Measurements from ENCODE around the gene NCAM2. TPM values are rescaled to one million over a fixed set of nuclear protein-coding genes. Genes with fewer than 3 reads are reported as not detected.

NCAM2 gene
- total and polyA plus RNA-seq, 2 of the 8 experiments (the other 6 are each of a cell fraction or from before 2014, with no cell fraction given), result 0.14 to 1.1 TPM

GRCh38 chr21:21236996-21237395, 238.8 kb downstream of the NCAM2 start:
- Histone ChIP-seq H3K56ac (replicated peaks; ENCODE audit: insufficient read length, low read depth, low read length) (no peak overlapping the region), H2AK5ac (ENCODE audit: low read depth, low read length) (no peak overlapping the region), H2BK120ac (replicated peaks; ENCODE audit: low read depth, low read length) (no peak overlapping the region), H4K91ac (replicated peaks; ENCODE audit: insufficient read length, low read length) (no peak overlapping the region), H3K18ac (ENCODE audit: extremely low read depth, low read length) (no peak overlapping the region), H4K8ac (ENCODE audit: extremely low read depth, insufficient read depth, low read length) (no peak overlapping the region), H2BK5ac (ENCODE audit: low read depth, low read length) (no peak overlapping the region), H3K14ac (ENCODE audit: insufficient read length) (no peak overlapping the region), H2BK15ac (ENCODE audit: low read length) (no peak overlapping the region), H2BK20ac (ENCODE audit: low read length) (no peak overlapping the region), H2BK12ac (ENCODE audit: low read depth, low read length) (no peak overlapping the region), H3K9me3 (ENCODE audit: insufficient read depth in 2 of 2, low read depth in 1 of 2, low read length in 1 of 2) (no peaks in the 10 kb centered on the region), H3K4ac (replicated peaks; ENCODE audit: insufficient read length, low read depth, low read length) (no peak overlapping the region), H2AFZ (ENCODE audit: low read length) (no peak overlapping the region), H3K4me3 (ENCODE audit: extremely low read depth in 1 of 4, insufficient read depth in 2 of 4, low read depth in 3 of 4, low read length in 4 of 4) (no peak overlapping the region), H3K9ac (replicated peaks in 1 of 4; ENCODE audit: extremely low read depth in 1 of 4, low read depth in 3 of 4, low read length in 3 of 4) (no peak overlapping the region), H4K20me1 (replicated peaks in 1 of 2; ENCODE audit: control insufficient read depth in 1 of 2, insufficient read depth in 2 of 2, low read length in 2 of 2) (no peaks in the 10 kb centered on the region), H4K5ac (ENCODE audit: insufficient read length, low read depth, low read length) (no peak overlapping the region), H3K36me3 (ENCODE audit: control insufficient read depth in 2 of 4, insufficient read depth in 4 of 4, low read length in 3 of 4) (no peaks in the 10 kb centered on the region), H3K23ac (ENCODE audit: insufficient read length) (no peak overlapping the region), H3K27ac (ENCODE audit: low read depth, low read length) (no peak overlapping the region), H3K27me3 (replicated peaks in 1 of 4; ENCODE audit: control insufficient read depth in 3 of 4, extremely low read depth in 1 of 4, insufficient read depth in 3 of 4, low read length in 3 of 4) (no peaks in the 10 kb centered on the region), H3K23me2 (ENCODE audit: low read depth, low read length) (no peaks in the 10 kb centered on the region), H3K4me1 (replicated peaks in 1 of 4; ENCODE audit: control insufficient read depth in 3 of 4, insufficient read depth in 4 of 4, low read length in 3 of 4) (no peaks in the 10 kb centered on the region), H3K79me2 (ENCODE audit: control insufficient read depth in 1 of 2, insufficient read depth in 2 of 2, low read length in 2 of 2) (no peaks in the 10 kb centered on the region), H3K79me1 (ENCODE audit: low read depth, low read length) (no peaks in the 10 kb centered on the region), H3K4me2 (ENCODE audit: insufficient read depth in 1 of 2, low read depth in 2 of 2, low read length in 2 of 2) (no peak overlapping the region)
- TF ChIP-seq ASH2L (IDR thresholded peaks at IDR 0.05; ENCODE audit: low read length) (no peak), TBP (IDR thresholded peaks at IDR 0.05; ENCODE audit: low read depth, low read length) (no peak), SRF (IDR thresholded peaks at IDR 0.05; ENCODE audit: low read depth, low read length) (no peak), JUND (IDR thresholded peaks at IDR 0.05; ENCODE audit: low read length) (no peak), BCL11A (IDR thresholded peaks at IDR 0.05; ENCODE audit: low read depth in 2 of 2, low read length in 2 of 2) (no peak), KDM5A (IDR thresholded peaks at IDR 0.05; ENCODE audit: low read length) (no peak), ATF2 (IDR thresholded peaks at IDR 0.05; ENCODE audit: low read length) (no peak), POU5F1 (IDR thresholded peaks at IDR 0.05; ENCODE audit: low read depth, low read length) (no peak), RXRA (IDR thresholded peaks at IDR 0.05; ENCODE audit: insufficient read depth, low read depth, low read length) (no peak)
- DNase-seq (ENCODE audit: low read depth in 1 of 2, low spot score in 2 of 2), result no peak
- FAIRE-seq, result no peak
- POLR2A ChIA-PET (ENCODE audit: partially characterized antibody), result no interaction called here
- 77% methylated on average over 3 of the region's 3 CpGs; no CpG with 5 or more reads in 1 of the 2 experiments for WGBS, 2 experiments (ENCODE audit: extremely low coverage in 1 of 2, insufficient coverage in 1 of 2, insufficient read length in 1 of 2, insufficient replicate concordance in 2 of 2, low coverage in 1 of 2, low lambda C conversion rate in 2 of 2, missing lambda C conversion rate in 1 of 2)
- CTCF ChIA-PET (ENCODE audit: partially characterized antibody), result no interaction called here
